Measurements from ENCODE around the gene DACH1. TPM values are rescaled to one million over a fixed set of nuclear protein-coding genes. Genes with fewer than 3 reads are reported as not detected.

Gene DACH1
- total RNA-seq, 4 donors from 2014 or later: 1.2 to 7.9 (median 4.4) TPM

- no peak for TF ChIP-seq CTCF (IDR thresholded peaks at IDR 0.05; ENCODE audit: low read depth)
Measured at GRCh38 chr13:71522941-71523526, 344.0 kb downstream of the DACH1 start.

DNA sequence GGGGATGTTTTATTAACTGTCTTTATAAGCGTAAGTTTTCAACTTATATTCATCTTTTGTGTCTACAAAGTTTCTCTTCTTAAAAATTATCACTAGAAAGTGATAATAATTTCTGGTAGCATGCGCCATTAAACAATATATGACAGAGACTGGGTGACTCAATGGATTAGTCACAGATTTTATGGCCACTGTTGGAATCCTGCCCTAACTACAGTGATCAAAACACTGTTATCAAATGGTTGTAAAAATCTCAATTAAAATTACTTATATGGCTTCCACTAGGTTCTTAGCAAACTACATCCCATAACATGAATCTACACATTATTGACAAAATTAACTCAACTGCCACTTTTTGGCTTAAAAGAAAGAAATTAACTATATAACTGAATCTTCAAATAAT, 350.0 kb downstream of the DACH1 start:
- TF ChIP-seq CTCF (IDR thresholded peaks at IDR 0.05; ENCODE audit: low read depth): no peak

DNA sequence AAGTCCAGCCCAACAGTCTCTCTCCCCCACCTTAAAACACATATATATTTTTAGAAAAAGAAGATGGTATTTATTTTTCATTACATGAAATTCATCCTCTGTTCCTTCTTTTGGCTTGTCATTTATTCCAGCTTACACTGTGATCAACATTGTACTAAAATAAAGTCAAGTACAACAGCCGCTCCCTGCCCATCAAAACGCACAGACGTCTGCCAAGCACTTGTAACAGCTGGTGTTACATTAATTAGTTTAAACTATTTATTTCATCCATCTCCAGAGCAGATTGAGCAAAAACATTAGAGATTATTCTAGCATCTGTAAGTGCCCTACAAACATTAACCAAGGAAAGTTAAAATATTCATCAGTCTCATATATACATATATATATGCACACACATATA, 350.5 kb downstream of the DACH1 start:
- TF ChIP-seq CTCF (IDR thresholded peaks at IDR 0.05; ENCODE audit: low read depth): no peak

DNA sequence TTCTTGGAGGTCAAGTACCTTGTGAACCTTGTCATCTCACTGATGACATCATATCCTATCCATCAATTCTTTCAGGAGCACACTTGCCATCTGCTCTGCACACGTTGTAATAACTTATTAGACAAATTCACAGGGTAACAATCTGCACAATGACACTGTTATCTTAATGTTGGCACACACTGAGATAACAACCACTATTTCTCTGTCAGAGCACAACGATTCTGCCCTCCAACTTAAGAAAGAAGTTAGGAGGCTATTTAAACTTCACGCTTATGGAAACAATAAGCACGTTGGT, 351.3 kb downstream of the DACH1 start:
- no peak for TF ChIP-seq CTCF (IDR thresholded peaks at IDR 0.05; ENCODE audit: low read depth)

DNA sequence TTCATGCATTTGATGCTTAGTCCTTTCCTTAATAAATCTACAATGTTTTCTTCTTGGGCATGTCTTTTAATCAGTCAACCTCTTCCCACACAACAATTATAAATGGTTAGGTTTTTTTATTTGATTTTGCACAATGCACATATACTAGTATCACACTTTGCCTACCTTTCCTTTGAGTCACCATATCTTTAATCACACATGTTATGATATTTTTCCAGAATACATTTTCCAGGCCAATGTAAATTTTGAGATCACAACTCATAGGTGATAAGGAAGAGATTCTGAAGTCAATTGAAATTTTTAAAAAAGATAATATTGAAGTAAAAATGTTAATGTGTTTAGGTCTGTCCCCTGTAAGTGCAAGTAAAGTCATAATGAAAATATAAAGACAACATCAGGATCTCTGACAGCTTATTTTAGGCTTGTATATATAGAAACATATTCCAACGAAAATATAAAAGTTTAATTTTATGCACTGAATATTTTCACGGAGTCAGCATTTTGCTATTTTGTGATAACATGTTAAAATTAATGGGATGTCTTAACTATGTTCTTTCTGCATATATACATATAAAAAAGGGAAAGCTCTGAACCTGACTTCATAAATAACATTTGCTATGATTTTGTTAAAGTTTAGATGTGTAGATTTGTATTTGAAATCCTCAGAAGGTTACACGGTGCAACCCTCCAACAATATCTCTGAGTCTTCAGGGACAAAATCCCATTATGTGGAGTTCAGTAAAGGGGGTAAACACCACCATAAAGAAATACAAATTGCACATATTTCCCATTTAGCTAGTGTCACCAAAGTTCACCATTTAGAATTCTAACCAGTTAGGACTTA, 351.9 kb downstream of the DACH1 start:
- no peak for TF ChIP-seq CTCF (IDR thresholded peaks at IDR 0.05; ENCODE audit: low read depth)

DNA sequence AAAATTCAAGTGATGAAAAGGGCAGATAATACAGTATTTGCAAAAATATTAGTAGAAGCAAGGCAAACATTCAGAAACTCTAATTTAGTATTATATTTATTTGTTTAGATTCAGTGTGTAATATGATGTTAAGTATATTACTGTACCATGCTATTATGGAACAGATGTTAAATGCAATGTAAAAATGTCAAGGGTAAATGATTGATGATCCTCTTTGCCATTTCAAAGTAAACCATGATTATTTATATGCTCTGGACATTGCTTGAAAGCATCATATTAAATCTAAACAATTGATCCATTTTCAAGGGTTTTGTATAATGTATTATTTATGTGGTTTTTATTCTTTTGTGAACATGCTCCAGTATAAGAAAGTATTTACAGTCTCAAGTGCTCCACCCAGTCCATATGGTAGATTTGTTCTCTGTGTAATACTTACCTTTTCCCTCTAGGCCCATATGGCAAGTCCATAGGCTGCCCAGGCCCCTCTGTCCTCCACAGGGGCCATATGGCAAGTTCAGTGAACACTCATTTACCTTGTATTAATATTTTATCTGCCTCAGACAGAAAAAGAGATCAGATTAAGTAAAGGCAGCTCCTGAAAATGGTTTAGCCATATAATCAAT, 353.5 kb downstream of the DACH1 start:
- TF ChIP-seq CTCF (IDR thresholded peaks at IDR 0.05; ENCODE audit: low read depth): no peak

DNA sequence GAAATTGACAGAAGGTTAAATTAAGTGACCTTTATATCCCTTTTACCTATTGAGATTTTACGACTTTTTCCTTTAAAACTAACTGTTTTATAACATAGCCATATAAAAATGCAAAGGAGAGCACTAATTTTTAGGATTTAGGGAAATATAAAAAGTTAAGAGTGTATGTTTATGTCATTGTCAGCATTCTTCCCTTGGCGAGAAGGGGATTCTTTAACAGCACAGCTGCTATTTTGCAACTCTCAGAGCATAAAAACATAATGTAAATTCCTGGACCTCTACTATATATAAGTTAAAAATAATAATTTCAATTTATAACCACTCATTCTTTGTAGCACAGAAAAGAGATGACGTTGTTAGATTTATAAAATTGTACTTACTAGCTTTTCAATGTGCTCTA, 363.2 kb downstream of the DACH1 start:
- no peak for TF ChIP-seq CTCF (IDR thresholded peaks at IDR 0.05; ENCODE audit: low read depth)
